GM18526 (cell line): ENCODE measurements around the gene TAS2R20.

Experiments used
- POLR2A ChIP-seq: IDR thresholded peaks from 3 replicates; pipeline ENCODE4 v1.6.1; 2011; ENCODE audit not compliant: insufficient read length; ENCODE audit errors: extremely low read depth

Gene TAS2R20, protein sequence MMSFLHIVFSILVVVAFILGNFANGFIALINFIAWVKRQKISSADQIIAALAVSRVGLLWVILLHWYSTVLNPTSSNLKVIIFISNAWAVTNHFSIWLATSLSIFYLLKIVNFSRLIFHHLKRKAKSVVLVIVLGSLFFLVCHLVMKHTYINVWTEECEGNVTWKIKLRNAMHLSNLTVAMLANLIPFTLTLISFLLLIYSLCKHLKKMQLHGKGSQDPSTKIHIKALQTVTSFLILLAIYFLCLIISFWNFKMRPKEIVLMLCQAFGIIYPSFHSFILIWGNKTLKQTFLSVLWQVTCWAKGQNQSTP

DNA sequence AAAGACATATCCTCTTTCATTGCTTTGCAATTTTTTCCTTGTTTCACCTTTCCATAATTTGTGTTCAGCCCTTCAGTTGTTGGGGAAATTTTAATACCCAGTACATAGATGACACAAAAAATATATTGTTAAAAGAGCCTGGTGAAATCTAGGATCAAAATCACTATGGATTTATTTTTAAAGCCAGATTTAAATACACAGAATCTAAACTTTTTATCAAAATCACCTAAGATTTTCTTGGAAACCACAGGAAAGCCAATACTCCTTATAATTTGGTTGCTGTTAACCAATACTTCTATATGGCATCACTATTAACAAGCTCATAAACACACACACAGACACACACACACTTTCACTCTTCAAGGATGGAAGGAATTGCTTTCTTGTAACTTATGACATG, at the start of gene TAS2R20:
TAS2R20 (minus strand) TSS at position 101 of the 400 bp plus-strand sequence. CDS start 429 bp downstream, outside the sequence.
- no peak for TF ChIP-seq POLR2A

DNA sequence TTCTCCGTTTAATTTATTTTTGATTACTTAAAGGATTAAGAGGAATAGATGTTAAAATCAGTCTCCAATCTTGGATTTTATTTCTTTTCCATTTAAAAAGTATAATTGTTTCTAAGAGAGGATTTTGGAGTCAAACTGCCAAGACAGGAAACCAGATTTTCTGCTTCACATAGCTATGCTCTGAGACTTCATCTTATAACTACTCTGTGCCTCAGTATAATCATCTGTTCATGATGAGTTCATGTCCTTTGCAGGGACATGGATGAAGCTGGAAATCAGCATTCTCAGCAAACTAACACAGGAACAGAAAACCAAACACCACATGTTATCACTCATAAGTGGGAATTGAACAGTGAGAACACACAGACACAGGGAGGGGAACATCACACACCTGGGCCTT, 42.1 kb upstream of the TAS2R20 start:
- TF ChIP-seq POLR2A: no peak

DNA sequence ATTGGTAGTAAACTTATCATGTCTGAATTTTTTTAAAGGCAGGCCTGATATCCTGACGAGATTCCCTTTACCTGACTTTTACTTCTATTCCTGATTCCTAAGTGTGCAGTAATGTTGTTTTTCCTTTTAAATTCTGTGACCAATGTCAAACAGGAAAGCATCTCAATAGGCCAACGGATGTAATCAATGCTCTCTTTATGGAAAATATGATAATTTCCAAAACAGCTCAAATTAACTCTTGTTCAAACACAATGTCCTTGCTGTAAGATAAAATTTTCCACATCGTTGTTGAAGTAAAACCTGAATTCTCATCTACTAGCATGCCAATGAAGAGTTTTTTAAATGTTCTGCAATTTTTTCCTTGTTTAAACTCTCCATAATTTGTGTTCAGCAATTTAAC, 41.1 kb upstream of the TAS2R20 start:
- TF ChIP-seq POLR2A: no peak

DNA sequence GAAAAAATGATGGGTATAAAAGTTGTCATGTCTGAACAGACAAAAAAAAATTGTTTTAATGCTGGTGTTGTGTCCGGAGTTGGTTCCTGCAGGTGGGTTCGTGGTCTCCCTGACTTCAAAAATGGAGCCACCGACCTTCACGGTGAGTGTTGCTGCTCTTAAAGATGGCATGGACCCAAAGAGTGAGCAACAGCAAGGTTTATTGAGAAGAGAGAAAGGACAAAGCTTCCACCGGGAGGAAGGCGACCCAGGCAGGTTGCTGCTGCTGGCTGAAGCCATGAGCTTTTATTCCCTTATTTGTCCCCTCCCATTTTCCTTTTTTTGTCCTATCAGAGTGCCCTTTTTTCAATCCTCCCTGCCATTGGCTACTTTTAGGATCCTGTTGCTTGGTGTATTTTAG, 33.2 kb upstream of the TAS2R20 start, which contains the start of gene TAS2R31:
TAS2R31 (minus strand) TSS at position 101 of the 400 bp plus-strand sequence; CDS start at position 29, 72 bp downstream.
- TF ChIP-seq POLR2A: no peak

DNA sequence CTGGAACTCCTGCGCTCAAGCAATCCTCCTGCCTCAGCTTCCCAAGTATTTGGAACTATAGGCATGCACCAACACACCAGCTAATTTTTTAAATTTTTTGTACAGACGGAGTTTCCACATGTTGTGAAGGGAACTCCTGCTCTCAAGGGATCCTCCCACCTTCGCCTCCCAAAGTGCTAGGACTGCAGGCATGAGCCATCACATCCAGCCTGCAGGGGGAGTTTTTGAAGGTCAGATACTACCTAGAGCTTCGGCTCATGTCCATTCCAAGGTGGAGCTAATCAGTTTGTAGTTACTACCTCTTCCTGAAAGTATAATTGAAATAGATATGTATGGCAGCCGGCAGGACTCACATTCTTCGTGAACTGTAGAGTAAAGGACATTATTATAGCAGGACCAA, 28.0 kb upstream of the TAS2R20 start:
- no peak for TF ChIP-seq POLR2A

DNA sequence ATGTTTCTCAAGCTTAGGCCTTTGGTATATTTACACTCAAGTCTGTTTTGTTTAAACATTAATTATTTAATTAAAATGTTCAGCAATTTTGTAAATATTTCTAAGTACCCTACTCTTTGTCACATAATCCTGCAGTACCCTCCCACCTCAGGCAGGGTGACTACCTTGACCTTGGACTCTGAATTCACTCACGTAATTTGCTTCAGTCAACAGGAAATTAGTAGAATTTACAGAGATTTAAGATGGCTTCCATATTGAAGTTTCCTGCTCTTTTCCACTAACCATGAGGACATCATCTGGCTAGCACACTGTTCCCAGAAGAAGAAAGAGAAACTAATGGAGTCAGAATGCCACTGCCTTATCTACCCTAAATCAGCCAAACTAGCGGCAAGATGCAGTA, 25.3 kb upstream of the TAS2R20 start:
- TF ChIP-seq POLR2A: no peak

DNA sequence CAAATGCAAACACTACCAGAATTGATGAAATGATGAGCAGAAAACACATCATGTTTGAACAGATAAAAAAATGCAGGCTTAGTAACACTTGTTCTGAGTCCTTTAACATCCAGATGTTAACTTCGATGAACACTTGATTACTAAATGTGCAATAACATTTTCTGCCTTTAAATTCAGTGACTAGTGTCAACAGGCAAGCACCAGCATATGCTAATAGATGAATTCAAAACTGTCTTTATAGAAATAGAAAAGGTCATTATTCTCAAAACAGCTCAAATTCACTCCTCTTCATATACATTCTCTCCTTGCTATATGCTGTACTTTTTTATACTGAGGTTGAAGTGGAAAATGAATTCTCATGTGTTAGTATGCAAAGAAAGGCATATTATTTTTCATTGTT, 24.4 kb upstream of the TAS2R20 start, which contains the start of gene TAS2R19:
TAS2R19 (minus strand) TSS at position 101 of the 400 bp plus-strand sequence; CDS start at position 52, 49 bp downstream.
- TF ChIP-seq POLR2A: no peak

DNA sequence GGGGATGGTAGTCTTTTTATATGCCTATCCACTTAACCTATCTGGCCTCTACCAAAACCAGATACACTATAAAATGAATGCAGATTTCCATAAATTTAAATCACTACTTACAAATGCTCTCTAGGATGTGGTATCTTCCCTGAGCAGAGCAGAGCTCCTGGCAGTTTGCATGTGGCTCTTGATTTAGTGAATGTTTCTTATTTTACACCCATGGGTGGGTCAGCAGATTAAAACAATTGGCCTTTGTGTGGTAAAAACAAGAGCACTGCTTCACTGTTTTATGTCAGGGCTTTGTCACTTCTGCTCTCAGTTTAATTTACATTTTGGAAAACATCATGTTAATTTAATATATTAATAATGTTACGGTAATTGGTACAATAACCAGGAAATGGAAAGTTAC, 18.8 kb upstream of the TAS2R20 start:
- TF ChIP-seq POLR2A: no peak

DNA sequence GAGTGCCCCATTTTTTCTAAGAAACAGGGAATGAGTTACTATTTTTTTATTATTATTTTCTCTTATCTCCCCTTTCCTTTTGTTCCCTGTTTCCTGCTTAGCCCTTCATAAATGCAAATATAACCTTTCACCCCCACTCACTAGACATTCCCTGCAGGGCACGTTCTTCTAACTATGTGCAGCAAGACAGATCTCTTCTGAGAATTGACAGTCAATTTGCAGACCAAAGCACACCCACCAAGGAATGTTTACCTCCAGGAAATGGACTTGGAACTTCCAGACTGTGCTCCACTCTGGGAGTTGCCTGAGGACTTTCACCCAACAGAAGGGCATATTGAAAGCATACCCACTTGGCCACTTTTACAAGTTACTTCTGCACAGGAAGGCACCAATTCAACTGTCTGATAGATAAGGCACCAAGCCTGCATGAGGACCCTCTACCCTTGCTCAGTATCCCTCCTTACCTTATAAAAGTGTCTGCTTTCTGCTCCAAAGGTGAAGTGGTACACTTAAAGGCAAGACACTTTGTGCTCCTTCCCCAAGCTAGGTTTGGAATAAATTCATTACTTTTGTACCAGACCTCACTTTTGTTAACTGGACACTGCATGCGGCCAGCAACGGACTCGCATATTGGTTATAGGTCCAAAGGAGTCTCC, 17.8 kb upstream of the TAS2R20 start:
- TF ChIP-seq POLR2A: no peak

DNA sequence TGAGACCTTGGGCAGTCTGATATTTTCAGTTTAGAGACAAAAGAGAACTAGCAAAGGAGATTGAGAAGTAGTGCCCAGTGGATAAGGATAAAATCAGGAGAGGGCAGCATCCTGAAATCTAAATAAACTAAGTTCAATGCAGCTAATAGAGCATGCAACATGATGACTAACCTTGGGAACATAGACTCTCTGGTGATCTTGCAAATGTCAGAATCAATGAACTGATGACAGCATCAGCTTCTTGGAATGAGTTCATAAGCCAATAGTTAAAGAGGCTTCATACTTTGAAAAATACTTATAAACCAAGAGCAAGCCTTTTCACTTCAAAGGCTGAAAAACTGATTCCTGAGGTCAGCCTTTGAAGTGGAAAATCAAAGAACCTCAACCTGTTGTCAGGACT, 16.1 kb upstream of the TAS2R20 start:
- no peak for TF ChIP-seq POLR2A

DNA sequence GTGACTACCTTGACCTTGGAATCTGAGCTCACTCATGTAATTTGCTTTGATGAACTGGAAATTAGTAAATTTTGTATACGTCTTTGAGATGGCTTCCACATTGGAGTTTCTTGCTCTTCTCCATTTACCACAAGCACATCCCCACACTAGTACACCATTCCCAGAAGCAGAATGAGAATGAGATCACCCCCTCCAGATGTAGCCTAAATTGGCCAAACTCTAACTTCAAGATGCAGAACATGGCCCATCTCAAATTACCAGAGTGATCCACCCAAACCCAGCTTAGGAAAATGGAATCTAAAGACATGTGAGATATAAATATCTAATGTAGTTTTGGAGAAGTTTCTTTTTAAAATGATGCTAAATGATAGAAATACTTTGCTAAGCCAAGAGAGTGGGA, 9.5 kb upstream of the TAS2R20 start:
- TF ChIP-seq POLR2A: no peak

DNA sequence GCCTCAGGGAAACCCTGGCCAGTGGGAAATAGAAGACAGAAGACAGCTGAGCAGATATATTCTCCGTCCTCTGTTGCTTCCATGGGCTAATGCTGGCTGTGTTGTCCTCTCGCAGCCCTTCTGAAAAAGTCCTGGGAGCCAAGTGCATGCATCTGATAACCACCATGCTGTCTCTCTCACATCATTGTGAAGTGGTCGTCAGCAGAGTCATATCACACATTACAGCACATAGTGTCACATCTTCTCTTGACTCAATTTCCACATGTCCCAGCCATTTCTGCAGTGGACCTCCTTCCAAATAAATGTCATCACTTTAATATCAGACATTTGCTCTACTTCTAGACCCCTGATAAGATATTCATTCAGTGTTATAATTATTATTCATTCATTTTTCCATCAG, 3.8 kb downstream of the TAS2R20 start:
- no peak for TF ChIP-seq POLR2A

DNA sequence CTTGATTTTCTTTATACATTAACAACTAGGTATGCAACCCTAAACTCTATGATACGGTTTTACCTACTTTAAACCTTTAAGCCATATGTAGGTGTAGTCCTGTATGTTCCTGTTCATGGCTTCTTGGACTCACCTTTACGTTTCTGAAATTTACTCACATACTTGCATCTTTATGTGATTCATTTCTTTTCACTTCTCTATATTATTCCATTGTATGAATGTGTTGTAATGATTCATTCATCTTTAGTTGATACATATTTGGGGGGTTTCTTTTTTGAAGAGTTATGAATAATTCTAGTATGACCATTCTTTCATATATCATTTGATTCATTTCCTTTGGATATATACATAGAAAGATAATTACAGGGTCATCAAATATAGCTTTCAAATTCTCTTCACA, 9.0 kb downstream of the TAS2R20 start:
- no peak for TF ChIP-seq POLR2A

DNA sequence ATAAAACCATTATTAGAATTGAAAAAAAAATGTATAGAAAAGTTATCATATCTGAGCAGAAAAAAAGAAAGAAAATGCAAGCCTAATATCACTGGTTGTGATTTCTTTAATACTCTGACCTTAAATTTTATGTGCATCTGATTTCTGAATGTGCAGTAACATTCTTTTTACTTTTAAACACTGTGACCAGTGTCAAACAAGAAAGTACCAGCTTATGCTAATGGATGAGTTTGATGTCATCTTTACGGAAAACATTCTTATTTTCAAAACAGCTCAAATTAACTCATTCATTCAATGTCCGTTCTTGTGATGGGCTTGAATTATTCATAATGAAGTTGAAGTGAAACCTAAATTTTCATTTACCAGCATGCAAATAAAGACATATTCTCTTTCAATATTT, 11.3 kb downstream of the TAS2R20 start, which contains the start of gene TAS2R50:
TAS2R50 (minus strand) TSS at position 101 of the 400 bp plus-strand sequence; CDS start at position 49, 52 bp downstream.
- no peak for TF ChIP-seq POLR2A

DNA sequence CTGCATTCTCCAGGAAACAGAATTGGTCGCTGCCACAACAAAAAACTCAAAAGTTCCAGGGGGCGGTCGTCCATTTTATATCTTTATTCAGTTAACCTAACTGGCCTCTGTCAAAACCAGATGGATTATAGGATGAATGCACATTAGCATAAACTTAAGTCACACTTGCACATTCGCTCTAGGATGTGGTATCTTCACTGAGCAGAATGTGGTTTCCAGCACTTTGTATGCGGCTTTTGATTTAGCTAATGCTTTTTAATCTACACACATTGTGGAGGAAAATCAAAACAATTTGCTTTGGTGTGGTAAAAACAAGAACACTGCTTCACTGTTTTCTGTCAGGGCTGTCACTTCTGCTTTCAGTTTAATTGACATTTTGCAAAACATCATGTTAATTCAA, 15.9 kb downstream of the TAS2R20 start:
- no peak for TF ChIP-seq POLR2A

DNA sequence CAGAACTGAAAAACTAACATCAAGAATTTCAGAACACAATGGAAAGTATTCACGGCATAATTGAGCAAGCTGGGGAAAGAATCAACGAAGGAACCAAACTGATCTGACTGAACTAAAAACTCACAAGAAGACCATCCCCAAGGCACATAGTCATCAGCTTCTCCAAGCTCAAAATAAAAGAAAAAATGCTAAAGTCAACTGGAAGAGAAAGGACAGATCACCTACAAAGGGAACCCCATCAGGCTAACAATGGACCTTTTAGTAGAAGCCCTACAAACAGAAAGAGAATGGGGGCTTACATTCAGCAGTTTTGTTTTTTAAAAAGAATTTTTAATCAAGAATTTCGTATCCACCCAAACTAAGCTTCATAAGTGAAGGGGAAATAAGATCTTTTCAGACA, 23.1 kb downstream of the TAS2R20 start:
- no peak for TF ChIP-seq POLR2A
